GM18511 (cell line): Measurements from ENCODE around the gene ACP7.

Experiments used
- ATAC-seq: cut with Tn5 transposase; IDR thresholded peaks from one replicate; pipeline ENCODE4 v1.9.1; 2021; ENCODE audit warnings: mild to moderate bottlenecking, moderate library complexity; ENCODE audit not compliant: unreplicated experiment

Gene ACP7

DNA sequence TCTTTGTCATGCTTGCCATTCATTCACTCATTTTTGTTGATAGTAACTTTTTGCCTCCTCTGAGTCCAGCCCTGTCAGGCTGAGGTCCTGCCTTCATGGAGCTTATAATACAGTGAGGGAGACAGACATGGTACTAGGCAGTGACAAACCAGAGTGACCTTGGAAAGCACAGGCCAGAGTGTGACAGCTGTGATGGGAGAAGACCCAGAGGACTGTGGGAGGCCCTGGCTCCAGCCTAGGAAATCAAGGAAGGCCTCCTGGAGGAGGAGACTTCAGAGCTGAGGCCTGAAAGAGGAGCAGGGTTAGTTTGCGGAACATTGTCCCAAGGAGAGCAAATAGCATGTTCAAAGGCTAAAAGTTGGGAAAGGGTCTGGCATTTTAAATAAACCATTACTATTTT is 61.9 kb downstream of the ACP7 start:
- no peak for ATAC-seq

DNA sequence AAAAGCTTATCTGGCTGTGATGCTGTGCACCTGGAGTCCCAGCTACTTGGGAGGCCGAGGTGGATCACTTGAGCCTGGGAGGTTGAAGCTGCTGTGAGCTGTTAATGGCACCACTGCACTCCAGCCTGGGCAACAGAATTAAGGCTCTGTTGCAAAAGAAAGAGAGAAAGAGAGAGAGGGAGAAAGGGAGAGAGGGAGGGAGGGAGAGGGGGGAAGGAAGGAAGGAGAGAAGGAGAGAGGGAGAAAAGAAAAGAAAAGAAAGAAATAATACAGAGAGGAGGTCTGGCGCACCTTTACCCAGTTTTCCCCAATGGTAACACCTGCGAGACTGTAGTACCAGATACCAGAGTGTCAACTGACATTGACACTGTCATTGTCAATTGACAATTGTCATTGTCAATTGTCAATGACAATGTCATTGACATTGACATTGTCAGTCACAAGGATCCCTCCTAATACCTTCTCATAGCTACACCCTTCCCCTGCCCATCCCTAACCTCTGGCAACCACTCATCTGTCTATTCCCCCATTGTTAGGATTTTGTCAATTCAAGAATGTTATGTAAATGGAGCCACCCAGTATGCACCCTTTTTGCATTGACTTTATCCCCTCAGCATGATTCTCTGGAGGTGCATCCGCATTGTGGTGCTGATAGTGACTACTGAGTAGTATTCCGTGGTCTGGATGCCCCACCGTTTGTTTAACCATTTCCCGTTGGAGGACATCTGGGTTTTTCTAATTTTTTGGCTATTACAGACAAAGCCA is 62.7 kb downstream of the ACP7 start:
- ATAC-seq = no peak

DNA sequence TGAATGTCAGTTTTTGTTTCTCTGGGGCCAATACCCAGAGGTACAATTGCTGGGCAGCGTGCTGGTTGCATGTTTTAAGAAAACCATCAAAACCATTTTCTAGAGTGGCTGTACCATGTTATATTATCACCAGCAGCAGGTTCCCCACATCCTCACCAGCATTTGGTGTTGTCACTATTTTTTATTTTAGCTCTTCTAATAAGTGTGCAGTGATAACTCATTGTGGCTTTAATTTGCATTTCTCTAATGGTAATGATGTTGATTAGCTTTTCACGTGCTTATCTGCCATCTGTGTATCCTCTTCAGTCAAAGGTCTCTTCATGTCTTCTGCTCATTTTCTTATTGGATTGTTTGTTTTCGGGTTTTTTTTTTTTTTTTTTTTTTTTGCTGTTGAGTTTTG is 63.3 kb downstream of the ACP7 start:
- no peak for ATAC-seq

DNA sequence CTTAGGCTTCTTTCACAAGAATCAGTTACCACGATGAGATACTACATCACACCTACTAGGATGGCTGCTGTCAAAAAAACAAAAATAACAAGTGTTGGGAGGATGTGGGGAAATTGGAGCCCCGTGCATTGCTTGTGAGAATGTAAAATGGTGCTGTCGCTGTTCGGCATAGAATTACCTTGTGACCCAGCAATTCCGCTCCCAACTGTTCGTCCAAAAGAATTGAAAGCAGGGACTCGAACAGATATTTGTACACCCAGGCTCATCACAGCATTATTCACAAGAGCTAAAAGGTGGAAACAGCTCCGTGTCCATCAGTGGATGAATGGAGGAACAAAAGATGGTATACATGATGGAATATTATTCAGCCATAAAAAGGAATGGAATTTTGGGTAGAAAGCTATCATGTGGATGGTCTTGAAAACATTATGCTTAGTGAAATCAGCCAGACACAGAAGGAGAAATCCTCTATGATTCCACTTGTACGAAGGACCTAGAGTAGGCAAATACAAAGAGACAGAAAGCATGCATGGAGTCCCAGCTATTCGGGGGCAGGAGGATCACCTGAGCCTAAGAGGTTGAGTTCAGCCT is 64.9 kb downstream of the ACP7 start:
- no peak for ATAC-seq

DNA sequence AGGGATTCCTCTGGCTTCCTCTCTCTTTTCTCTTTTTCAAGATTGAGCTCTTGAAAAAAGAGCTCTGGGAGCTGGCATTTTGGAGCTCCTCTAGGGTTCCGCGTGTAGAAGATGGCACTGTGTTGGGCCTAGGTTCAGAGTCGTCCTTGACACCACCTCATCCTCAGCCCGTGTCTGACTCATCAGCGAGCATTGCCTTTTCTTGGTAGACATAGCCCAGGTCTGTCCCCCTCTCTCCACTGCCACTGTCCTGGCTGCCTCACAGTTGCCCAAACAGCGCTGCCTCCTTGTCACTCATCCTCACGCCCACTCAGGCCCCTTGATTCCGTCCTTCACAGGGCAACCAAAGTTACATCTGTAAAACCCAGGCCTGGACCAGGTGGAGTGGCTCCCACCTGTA is 66.1 kb downstream of the ACP7 start:
- no peak for ATAC-seq

DNA sequence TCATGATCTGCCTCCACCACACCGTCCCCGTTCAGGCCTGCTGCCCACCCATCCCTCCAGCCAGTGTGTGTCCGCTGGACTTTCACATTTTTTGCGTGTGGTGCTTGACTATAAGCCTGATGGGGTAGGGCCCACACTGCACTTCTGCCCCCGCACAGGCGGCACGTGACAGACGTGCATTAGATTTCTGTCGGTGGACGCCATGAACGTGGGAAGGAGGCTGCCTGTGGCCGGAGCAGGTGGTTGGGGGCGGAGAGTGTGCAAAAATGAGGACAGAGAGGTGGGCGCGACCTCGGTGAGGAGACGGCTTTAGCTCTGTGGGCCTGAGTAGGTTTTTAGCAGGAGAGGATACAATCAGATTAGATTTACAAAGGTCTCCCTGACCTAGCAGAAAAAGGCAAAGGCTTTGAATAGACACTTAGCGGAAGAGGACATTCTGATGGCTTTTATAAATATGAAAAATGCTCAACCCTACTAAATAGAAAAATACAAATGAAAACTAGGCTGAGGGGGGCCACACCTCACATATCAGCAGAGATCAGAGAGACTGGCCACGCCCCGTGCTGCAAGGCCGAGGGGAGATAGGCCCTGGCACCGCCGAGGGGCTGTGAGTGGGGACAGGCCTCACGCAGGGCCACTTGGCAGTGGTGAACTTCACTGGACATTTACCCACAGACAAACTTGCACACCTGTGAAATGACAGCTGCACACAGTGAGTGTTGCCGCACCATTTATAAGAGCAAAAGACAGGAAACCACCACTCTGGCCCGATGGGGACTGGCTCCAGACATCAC is 66.8 kb downstream of the ACP7 start:
- no peak for ATAC-seq

DNA sequence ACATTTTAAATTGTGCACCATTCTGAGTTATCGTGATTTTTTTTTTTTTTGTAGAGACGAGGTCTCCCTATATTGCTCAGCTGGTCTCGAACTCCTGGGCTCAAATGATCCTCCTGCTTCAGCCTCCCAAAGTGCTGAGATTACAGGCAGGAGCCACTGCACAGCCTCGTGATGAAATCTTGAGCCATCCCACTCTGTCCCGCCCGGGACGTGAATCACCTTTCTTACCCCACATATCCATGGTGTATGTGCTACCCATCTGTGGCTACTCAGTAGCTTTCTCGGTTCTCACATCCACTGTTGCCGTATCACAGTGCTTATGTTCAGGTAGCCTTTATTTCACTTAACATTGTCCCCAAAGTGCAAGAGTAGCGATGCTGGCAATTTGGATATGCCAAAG is 67.9 kb downstream of the ACP7 start:
- no peak for ATAC-seq

DNA sequence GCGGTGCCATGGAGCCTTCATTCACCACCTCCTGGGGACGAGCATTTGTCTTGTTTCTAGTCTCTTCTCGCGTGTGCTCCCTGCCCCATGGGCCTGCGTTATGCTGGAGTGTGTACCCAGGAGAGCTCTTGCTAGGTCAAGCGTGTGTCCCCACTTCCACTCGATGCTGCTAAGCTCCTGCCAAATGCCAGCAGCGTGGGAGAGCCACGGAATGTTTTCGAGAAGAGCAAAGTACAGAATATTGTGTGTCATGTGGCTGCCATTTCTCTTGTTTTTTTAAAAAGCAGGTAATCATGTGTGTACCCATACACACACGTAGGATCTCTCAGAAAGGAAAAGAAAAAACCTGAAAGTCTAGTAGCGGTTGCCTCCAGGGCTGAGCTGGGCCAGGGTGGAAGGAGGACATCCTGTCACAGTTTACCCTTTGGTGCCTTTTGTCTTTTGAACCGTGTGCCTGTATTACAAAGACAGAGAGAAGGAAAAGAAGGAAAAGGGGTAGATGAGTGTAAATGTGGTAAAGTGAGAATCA is 70.0 kb downstream of the ACP7 start:
- ATAC-seq = no peak

DNA sequence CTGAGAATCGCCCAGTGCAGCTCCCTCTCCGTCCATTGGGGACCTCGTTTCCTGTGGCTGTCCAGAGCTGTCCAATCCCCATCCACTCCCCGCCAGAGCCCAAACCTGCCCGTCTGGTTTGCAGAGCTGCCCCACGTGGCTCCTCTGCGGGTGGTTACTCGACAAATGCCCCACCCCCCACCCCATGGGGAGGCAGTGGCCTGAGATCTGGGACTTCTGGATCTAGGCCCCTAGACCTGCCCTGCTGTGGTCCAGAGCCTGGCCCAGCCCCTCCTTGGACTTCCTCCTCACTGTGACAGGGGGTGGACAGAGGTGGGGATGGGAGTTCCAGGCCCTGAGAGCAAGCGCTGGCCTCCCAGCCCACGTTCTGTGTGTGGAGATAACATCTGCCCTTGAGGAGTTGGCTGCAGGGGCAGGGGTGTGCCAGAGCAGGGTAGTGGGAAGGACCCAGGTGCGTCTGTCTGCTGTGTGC is 70.5 kb downstream of the ACP7 start:
- ATAC-seq = no peak

DNA sequence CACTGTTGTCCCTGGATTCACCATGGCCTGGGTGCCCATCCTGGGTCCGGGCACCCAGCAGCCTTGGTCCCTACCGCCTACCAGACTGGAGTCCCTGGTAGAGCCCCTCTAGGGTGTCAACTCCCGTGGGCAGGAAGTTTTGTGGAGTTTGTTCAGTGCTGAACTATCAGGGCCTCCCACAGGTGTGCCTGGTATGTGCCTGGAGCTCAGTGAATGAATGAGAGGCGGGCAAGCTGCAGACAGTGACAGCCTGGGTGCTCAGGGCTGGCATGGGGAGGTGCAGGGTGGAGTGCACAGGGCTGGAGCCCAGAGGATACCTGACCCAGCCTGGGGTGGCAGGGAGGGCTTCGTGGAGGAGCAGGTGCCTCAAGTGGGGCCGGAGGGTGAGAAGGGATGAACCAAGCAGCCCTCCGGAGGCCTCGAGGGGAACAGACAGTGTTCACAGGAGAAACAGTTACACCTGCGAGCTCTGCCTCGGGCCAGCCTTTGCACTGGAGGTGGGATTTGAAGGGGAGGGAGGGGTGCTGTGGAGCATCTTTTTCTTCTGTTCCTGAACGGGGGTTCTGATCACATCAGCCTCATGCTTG is 71.0 kb downstream of the ACP7 start:
- no peak for ATAC-seq

DNA sequence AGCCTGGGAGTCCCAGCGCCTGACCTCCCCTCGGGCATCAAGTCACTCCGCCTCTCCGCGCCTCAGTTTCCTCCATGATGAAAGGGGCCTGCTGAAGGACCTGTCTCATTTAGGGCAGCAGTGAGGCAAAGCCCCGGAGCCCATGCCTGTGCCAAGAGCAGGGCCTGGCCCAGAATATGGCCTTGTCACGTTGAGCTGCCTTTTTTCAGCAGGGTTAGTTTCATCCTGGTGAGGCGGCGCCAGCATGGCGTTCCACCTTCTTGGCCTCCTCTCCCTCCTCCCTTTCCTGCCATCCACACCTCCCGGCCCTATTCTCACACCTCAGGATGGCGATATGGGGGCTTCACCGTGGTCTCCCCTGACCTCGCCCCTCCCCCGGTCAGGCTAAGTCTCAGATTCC is 71.6 kb downstream of the ACP7 start:
- ATAC-seq = no peak

DNA sequence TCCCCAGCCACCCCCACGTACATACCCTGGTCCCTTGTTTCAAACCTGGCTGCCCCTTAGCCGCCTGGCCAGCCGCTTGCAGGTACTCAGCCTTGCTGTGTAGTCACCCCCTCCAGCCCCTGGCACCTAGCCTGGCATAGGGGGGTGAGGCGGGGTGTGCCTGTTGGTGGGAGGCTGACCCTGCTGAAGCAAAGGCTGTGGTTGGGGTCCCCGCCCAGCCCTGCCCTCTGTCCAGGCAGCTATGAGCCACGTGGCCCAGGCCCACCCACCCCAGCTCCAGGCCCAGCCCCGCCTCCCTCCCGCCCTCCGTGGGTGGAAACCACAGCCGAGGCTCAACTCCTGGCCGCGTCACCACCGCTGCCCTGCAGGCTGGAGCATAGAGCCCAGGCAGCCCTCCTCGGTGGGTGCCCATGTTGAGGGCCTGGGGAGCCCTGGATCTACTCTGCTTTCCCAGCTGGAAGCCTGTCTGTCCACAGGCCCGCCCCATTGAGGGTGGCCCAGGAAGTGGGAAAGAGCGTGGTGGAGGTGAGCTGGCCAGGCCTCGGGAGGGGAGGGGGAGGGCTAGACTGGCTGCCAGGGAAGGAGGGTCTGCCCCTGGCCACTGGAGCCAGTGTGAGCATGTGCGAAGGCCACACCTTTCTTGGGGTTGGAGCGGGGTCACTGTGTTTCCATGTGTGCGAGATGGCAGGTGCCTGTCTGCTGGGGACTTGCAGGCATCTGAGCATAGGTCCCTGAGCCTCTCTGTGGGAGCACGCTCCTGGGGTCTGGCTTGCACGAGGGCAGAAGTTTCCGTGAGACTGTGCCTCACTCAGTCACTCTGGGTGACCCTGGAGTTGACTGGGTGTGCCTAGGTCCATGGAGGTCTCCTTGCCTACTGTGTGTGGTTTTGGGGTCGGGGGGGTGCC is 72.4 kb downstream of the ACP7 start:
- no peak for ATAC-seq

DNA sequence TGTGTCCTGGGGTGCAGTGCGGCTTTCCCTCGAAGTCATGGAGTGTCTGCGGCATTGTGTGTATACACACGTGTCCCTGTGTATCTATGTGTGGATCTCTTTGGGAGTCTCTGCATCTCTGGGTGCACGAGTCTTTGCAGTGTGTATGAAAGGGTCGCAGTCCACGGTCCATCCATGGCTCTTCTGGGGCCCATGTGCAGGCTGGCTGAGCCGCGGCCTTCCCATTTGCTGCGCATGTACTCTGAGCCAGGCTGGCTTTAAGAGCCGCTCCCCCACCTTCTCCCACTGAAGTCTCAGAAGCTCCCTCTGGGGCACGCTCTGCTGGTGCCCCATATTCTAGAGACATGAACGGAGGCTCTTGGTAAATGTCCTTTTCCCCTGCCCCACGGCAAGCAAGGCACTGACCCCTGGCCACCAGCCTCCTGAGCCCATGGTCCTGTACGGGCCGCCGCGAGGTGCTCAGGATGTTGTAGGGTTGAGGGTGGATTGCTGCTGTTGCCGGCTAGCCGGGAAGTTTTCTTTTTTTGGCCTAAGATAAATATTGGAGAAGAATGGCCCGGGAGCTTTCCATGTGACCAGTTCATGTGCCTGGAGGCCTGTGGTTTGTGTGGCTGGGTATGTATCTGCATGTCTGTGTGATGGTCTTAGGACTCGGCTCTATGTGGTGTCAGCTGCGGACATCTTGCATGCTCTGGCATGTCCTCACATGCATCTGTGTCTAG is 73.3 kb downstream of the ACP7 start:
- no peak for ATAC-seq

DNA sequence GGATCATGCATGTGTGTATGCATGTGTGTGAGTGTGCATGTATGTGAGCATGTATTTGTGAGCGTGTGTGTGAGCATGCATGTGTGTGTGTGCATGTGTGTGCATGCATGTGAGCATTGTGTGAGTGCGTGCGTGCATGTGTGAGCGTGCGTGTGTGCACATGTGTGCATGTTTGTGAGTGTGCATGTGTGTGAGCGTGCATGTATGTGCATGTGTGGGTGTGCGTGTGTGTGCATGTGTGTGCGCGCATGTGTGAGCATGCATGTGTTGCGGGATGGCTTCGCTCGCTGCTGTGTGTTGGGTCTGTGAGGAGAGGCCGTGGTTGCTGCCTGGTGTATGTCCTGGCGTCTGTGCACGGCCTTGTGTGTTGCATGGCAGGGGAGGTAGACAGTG is 73.8 kb downstream of the ACP7 start:
- no peak for ATAC-seq

DNA sequence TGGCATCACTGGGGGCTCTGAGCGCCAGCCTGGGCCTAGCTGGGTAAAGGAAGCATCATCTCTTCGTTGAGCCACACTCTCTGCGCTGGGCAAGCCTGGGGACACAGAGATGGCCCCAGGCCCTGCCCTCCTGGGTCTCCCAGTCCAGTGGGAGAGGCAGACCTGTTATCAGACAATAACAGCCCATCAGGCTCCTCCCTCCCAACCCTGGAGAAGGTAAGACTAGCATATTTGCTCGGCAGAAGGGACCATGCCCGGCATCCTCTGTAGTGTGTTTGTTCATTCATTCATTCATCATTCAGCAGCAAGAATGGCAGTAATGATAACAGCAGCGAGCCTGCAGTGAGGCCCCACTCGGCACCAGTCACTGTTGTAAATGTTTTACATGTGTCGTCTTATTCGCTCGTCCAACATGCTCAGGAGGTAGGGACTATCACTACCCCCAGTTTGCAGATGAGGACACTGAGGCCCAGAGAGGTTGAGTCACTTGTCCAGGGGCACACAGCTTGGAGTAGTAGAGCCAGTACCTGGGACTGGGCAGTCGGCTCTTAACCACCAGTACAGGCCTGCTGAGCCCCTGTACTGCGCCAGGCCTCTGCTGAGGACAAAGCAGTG is 74.6 kb downstream of the ACP7 start:
- ATAC-seq = no peak

DNA sequence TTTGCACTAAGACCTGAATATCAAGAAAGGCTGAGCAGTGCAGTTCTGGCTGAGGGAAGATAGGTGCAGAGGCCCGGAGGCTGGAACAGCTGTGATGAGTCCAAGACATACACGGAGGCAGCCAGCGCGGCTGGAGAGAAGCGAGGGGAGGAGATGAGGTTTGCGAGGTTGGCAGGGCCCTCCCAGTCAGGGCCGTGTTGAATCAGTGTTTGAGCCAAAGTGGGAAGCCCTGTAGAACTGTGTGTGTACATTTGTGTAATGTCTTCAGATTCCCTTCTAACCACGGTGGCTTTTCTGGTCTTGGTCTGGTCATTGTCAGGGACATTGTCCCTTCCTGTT is 76.3 kb downstream of the ACP7 start:
- ATAC-seq = no peak
